Fibroblast of lung (primary cell): Measurements from ENCODE around the gene HIVEP1. TPM values are rescaled to one million over a fixed set of nuclear protein-coding genes. Genes with fewer than 3 reads are reported as not detected.

ENCODE experiments used
- DNase-seq, 2 donors: peaks; one replicate each; pipeline versions ENCODE4 v3.0.0 to v3.0.0-alpha.2; 2010; ENCODE audit warnings: low read depth in 2 of 2
- H2AFZ ChIP-seq: 2 replicates; pipeline ENCODE4 v1.5.1; 2012; ENCODE audit warnings: low read length, control low read depth, inconsistent platforms
- H3K27ac ChIP-seq: 2 replicates; pipeline ENCODE4 v1.5.1; 2011; ENCODE audit warnings: low read length, control low read depth; ENCODE audit not compliant: insufficient read depth
- H3K27me3 ChIP-seq: 2 replicates; pipeline ENCODE4 v1.5.1; 2011; ENCODE audit warnings: mild to moderate bottlenecking, low read length; ENCODE audit not compliant: control insufficient read depth, insufficient read depth
- H3K36me3 ChIP-seq: 2 replicates; pipeline ENCODE4 v1.5.1; 2011; ENCODE audit warnings: low read length; ENCODE audit not compliant: control insufficient read depth, insufficient read depth
- H3K4me1 ChIP-seq: 2 replicates; pipeline ENCODE4 v1.5.1; 2011; ENCODE audit warnings: low read length; ENCODE audit not compliant: control insufficient read depth, insufficient read depth; ENCODE audit errors: extremely low read depth
- H3K4me2 ChIP-seq: 2 replicates; pipeline ENCODE4 v1.5.1; 2011; ENCODE audit warnings: low read length, control low read depth; ENCODE audit not compliant: insufficient read depth; ENCODE audit errors: extremely low read depth
- H3K4me3 ChIP-seq, 4 experiments: fragments of 200-600 bp in 1 of 4; sonication (generic) in 1 of 4; replicated peaks in 1 of 4; 2 replicates each; pipeline ENCODE4 v1.5.1; 2011 to 2016; ENCODE audit warnings: low read length in 4 of 4, low read depth in 3 of 4, mild to moderate bottlenecking in 3 of 4, control low read depth in 2 of 4, inconsistent platforms in 1 of 4, mixed read lengths in 1 of 4; ENCODE audit not compliant: insufficient read depth in 1 of 4; ENCODE audit errors: control extremely low read depth in 1 of 4
- H3K79me2 ChIP-seq: 2 replicates; pipeline ENCODE4 v1.5.1; 2012; ENCODE audit warnings: mild to moderate bottlenecking, low read length, inconsistent platforms; ENCODE audit not compliant: control insufficient read depth, insufficient read depth
- H3K9ac ChIP-seq: 2 replicates; pipeline ENCODE4 v1.5.1; 2011; ENCODE audit warnings: mild to moderate bottlenecking, low read length, control low read depth; ENCODE audit not compliant: insufficient read depth
- H3K9me3 ChIP-seq: 2 replicates; pipeline ENCODE4 v1.5.1; 2012; ENCODE audit warnings: low read depth, low read length; ENCODE audit not compliant: control insufficient read depth, insufficient read depth
- H4K20me1 ChIP-seq: 2 replicates; pipeline ENCODE4 v1.5.1; 2011; ENCODE audit warnings: low read length; ENCODE audit not compliant: control insufficient read depth, insufficient read depth; ENCODE audit errors: extremely low read depth
- EZH2 ChIP-seq: IDR thresholded peaks from 2 replicates; pipeline ENCODE4 v1.5.1; 2012; ENCODE audit warnings: low read length, control low read depth, mild to moderate bottlenecking; ENCODE audit errors: missing control alignments
- polyA plus RNA-seq, 2 donors: library from polyadenylated mRNA; depleted of rRNA in 1 of 2; stranded (reverse) in 1 of 2; unstranded in 1 of 2; fragments of >200 nt; gene quantifications; 2 replicates each; pipeline ENCODE4 v1.2.1, GENCODE V29; 2011 to 2012; ENCODE audit warnings: missing spikeins in 1 of 2
- total RNA-seq: library from RNA; depleted of rRNA; stranded (reverse); fragments of >200 nt; gene quantifications from 2 replicates; pipeline ENCODE4 v1.2.1, GENCODE V29; 2014
- TF ChIP-seq, protein P1 (sequence below), 2 donors: IDR thresholded peaks in 1 of 2; conservative IDR thresholded peaks in 1 of 2; 1 replicate in 1 of 2; 2 replicates in 1 of 2; pipeline ENCODE4 v1.5.1; 2011 to 2012; ENCODE audit warnings: low read length in 2 of 2, control low read depth in 1 of 2, inconsistent platforms in 1 of 2, low read depth in 1 of 2, mild to moderate bottlenecking in 1 of 2

HIVEP1 gene
- total and polyA plus RNA-seq, 2 donors (not counting 1 experiment from before 2014, with no cell fraction given) = 9.9 to 14.6 TPM

DNA sequence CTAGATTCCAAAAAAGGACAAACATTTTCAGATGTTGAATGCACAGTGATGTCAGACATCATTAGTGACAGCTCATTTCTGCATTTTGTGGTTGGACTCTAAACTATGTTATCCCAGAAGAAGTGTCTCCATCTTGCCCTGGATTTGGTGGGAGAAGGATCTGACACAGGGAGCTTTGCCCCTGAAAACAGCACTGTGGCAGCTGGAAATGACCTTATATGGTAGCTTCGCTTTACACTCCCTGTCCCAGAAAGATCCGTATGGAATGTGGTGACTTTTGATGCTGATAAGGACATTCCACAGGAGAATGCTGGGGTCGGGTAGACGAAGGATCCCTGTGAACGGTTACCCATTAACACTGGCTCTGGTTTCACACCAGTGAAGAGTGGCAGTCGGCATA lies 190.9 kb downstream of the HIVEP1 start:
- Histone ChIP-seq H3K9me3 (no peaks in the 10 kb centered on the region), H3K9ac (no peak overlapping the region), H4K20me1 (no peaks in the 10 kb centered on the region), H3K27ac (no peak overlapping the region), H3K79me2 (no peaks in the 10 kb centered on the region), H2AFZ (peak overlapping the region; percentile 4), H3K36me3 (no peaks in the 10 kb centered on the region), H3K4me2 (no peak overlapping the region), H3K4me3 (no peak overlapping the region), H3K27me3 (no peaks in the 10 kb centered on the region), H3K4me1 (no peaks in the 10 kb centered on the region)
- DNase-seq = peak; percentile 50 to 84
- no peak for TF ChIP-seq EZH2
- TF ChIP-seq, protein P1, sequence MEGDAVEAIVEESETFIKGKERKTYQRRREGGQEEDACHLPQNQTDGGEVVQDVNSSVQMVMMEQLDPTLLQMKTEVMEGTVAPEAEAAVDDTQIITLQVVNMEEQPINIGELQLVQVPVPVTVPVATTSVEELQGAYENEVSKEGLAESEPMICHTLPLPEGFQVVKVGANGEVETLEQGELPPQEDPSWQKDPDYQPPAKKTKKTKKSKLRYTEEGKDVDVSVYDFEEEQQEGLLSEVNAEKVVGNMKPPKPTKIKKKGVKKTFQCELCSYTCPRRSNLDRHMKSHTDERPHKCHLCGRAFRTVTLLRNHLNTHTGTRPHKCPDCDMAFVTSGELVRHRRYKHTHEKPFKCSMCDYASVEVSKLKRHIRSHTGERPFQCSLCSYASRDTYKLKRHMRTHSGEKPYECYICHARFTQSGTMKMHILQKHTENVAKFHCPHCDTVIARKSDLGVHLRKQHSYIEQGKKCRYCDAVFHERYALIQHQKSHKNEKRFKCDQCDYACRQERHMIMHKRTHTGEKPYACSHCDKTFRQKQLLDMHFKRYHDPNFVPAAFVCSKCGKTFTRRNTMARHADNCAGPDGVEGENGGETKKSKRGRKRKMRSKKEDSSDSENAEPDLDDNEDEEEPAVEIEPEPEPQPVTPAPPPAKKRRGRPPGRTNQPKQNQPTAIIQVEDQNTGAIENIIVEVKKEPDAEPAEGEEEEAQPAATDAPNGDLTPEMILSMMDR (conservative IDR thresholded peaks at IDR 0.05 in 1 of 2, IDR thresholded peaks at IDR 0.05 in 1 of 2; ENCODE audit: low read depth in 1 of 2, low read length in 2 of 2) = no peak

- Histone ChIP-seq H4K20me1 (no peaks in the 10 kb centered on the region), H3K27me3 (no peaks in the 10 kb centered on the region), H3K4me2 (no peak overlapping the region), H2AFZ (no peak overlapping the region), H3K4me1 (no peaks in the 10 kb centered on the region), H3K9ac (no peak overlapping the region), H3K36me3 (no peaks in the 10 kb centered on the region), H3K9me3 (no peaks in the 10 kb centered on the region), H3K4me3 (no peak overlapping the region), H3K79me2 (no peaks in the 10 kb centered on the region), H3K27ac (no peak overlapping the region)
- DNase-seq = peak in 1 of 2 donors; percentile 17
- TF ChIP-seq, protein P1 (conservative IDR thresholded peaks at IDR 0.05 in 1 of 2, IDR thresholded peaks at IDR 0.05 in 1 of 2; ENCODE audit: low read depth in 1 of 2, low read length in 2 of 2) = no peak
- TF ChIP-seq EZH2 = no peak
Measured at GRCh38 chr6:12208190-12208589, 196.1 kb downstream of the HIVEP1 start.

DNA sequence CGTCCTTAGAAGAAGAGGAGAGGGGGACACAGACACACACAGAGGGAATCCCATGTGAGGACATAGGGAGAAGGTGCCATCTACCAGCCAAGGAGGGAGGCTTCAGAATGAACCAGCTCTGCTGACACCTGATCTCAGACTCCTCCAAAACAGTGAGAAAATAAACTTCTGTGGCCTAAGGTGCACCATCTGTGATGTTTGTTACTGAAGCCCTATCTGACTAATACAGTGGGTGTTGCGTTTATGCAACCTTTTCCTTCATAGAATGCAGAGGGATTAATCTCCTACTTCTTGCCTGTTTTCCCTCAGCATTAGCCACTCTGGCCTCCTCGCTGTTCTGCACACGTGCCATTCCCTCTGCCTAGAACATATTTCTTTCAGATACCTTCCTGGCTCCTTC lies 196.6 kb downstream of the HIVEP1 start:
- TF ChIP-seq, protein P1 (conservative IDR thresholded peaks at IDR 0.05 in 1 of 2, IDR thresholded peaks at IDR 0.05 in 1 of 2; ENCODE audit: low read depth in 1 of 2, low read length in 2 of 2) = no peak
- TF ChIP-seq EZH2 = no peak
- Histone ChIP-seq H3K36me3 (no peaks in the 10 kb centered on the region), H3K9me3 (no peaks in the 10 kb centered on the region), H3K9ac (no peak overlapping the region), H3K79me2 (no peaks in the 10 kb centered on the region), H3K4me1 (no peaks in the 10 kb centered on the region), H3K27ac (no peak overlapping the region), H3K27me3 (no peaks in the 10 kb centered on the region), H2AFZ (no peak overlapping the region), H4K20me1 (no peaks in the 10 kb centered on the region), H3K4me2 (no peak overlapping the region), H3K4me3 (no peak overlapping the region)
- no peak for DNase-seq

Other genes with a start within 250 kb of the HIVEP1 start
- gene ADTRP, start 233.5 kb upstream of the HIVEP1 start, total RNA-seq = 1.3 and 1.7 TPM in 2 replicates
- gene ADTRP, start 233.5 kb upstream of the HIVEP1 start, polyA plus RNA-seq = 0.23 and 1.1 TPM in 2 replicates